ENCODE data around the gene P2RX2.

Gene P2RX2

DNA sequence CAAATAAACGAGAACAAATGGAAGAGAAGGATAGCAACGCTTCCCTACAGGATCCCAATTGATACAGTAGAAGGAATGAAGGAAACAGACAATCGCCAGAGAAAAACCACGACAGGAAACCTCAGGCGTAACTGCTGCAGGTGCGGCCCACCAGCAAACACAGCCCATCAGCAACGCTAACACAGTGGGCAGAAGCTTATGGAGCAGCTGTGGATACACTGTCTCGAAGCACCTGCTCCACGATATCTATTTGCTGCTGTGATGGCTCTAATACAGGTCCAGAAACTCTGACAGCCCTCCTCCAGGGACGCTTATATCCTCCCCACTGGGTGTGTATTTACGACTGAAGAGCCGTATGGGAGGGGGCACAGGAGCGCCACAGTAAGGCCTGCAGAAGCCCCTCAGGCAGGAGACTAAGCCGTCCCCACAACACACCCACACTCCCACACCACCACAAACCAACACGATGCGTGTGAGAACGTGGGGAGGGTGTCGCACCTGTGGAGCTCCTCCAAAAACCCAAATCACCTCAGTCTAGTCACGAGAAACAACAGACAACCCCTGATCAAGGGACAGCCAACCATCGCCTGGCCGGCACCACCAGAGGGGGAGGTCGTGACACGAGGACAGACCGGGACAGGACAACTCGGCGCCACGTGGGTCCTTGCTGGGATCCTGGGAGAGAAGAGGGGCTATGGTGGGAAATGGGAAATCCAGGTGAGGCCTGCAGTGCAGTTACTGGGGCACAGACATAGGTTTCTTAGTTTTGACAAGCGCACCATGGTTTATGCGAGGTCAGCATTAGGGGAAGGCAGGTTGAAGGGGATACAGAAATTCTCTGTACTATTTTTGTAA, 44.6 kb downstream of the P2RX2 start:
- DNase-seq, result no peak

DNA sequence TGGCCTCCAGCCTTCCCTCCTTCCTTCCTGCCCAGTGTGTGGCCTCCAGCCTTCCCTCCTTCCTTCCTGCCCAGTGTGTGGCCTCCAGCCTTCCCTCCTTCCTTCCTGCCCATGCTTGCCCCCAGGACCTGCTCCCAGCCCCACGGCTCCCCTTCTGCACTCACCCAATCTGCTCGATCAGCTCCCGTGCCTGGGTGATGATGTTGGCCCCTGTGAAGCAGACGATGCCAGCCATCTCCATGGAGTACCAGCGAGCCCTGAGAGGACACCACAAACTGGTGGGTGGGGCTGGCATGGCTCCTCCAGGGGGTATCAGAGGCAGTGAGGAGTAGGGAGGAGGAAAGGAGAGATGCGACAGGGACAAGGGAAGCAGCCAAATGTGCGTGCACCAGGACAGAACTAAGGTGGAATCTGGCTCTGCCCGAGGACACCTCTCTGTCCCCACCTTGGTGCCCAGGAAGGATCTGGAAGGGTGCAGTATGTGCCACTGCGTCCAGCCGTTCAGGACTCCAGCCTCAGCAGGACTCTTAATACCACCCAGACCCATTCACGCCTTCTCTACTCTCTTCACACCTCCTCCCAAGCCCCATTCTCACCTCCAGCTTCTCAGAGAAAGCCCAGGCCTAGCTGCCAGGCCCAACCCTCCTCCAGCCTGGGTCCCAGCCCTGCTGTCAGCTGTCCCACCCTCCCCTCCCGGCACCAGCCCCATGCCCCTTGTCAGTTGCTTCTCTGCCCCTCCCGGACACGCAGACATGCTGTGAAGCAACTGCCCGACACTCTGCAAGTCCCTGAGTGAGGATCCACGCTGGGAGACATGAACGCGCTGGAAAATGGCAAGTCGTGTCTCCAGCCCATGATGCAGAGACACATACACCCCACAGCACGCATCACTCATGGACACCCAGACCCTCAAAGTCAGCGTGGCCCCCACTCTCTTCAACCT, 45.9 kb downstream of the P2RX2 start:
- DNase-seq, result no peak

DNA sequence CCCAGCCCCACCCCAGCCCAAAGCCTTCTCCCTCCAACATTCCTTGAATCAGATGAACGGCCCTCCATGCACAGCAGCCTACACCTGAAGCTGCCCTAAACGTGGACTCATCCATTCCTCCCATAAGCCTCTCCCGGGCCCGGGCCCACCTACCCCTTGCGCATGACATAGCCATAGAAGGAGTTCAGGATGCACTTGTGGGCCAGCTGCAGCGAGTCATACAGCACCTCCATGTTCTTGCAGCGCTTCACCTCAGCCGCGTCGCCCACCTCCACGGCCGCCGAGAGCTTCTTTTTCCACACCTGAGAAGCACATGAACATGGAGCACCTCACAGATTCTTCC, 46.5 kb downstream of the P2RX2 start:
- no peak for DNase-seq

DNA sequence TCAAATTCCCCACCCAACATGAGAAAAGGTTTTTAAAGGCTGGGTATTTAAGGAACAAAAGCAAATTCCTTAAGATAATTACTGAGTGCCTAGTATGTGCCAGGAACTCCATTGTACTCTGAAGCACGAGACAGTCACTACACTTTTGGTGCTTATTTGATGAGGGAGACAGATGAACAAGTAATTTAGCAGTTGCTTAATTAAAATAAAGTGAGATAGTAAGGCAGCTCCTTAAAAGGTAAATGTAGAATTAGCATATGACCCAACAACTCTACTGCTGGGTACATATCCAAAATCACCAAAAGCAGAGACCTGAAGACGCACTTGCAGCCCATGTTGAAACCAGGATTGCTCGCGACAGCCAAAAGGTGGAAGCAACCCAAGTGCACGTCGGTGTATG, 47.2 kb downstream of the P2RX2 start:
- DNase-seq, result no peak

DNA sequence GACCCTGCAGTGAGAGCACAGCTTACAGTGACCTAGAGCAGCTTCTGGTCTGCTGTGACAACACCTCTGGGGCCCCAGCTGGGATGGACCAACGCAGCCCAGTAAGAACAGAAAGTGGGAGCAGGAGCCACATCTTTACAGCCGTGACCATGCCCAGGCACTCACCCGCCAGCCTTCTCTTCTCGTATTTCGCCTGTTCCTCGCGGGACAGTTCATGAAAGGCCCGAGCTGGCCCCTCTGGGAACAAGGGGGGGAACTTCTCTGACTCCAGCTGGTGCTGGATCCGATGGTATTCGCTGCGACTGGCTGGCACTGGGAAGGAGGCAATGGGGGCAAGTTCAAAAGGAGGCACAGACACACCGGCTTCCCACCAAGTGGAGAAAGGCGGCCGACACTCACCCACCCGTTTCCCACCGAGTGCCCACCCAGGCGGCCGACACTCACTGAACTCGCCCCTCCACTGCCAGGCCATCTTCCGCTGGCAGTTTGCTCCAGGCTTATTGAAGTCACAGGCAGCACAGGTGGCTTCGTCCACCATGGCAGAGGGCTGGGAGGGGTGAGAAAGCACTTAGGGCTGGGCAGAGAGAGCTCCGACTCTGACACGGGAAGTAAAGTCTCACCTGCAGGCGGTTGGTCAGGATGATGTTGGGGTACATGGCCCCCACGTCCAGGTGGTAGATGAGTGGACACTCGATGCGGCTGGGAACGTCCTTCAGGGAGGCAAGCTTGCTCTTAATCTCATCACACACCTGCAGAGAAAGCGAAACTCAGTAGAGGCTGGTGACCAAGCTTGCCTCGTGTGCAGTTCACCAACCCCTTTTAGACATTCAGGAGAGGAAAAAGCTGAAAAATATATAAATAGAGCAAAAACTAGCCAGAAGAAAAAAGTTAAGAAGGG, 49.9 kb downstream of the P2RX2 start:
- DNase-seq, result no peak

DNA sequence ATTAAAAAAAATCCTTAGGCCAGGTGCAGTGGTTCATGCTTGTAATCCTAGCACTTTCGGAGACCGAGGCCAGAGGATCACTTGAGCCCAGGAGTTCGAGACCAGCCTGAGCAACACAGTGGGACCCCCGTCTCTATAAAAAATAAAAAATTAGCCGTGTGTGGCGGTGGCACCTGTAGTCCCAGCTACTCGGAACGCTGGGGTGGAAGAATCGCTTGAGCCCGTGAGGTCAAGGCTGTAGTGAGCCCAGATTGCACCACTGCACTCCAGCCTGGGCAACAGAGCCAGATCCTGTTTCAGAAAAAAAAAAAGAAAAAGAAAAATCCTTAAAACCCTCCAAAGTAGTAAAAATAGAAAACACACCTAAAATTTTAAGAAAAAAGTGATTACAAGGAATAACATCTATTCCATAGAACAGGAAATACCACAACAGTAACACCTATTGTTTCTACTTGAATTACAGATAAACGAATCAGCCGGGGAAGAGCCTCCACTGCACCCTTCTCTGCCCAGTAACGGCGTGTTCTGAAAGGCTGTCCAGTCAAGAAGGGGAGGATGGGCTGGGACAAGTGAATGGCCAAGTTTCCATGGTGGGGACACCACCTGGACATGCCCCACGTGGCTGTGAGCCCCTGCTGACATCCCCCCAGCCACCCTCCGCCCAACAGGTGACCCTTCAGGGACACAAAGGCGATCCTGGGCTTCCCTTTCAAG, 50.7 kb downstream of the P2RX2 start:
- DNase-seq, result no peak

All from fibroblast of skin of back (primary cell).